ENCODE measurements around the gene RPTOR. TPM values are rescaled to one million over a fixed set of nuclear protein-coding genes. Genes with fewer than 3 reads are reported as not detected.
"Not testable (repeated sequence)": the region's sequence is repeated elsewhere in the genome, so short reads cannot be mapped to it uniquely, and the experiment has no call there.

The RPTOR gene
- total RNA-seq, 1 donor from 2014 or later = 18.8 TPM

GRCh38 chr17:80609757-80610156 lies 65.1 kb downstream of the RPTOR start:
- DNase-seq (ENCODE audit: low spot score) = no peak
- no peak for ATAC-seq

DNA sequence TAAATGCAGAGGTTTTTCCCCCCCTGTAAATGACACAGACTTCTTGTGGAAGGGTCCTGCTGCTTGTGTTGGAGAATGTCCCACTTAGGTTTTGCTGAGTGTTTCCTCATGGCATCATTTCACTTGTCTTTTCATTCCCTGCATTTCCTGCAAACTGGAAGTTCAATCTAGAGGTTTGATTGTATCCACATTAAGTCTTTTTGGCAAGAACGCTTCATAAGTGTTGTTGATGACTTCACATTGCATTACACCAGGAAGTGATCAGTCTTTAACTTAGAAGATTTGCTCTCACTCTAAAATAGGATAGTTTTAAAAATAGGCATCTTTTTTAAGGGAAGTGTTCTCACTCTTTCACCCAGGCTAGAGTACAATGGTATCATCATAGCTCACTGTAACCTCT lies 67.2 kb downstream of the RPTOR start:
- DNase-seq (ENCODE audit: low spot score) (no peak), ATAC-seq (no peak)

DNA sequence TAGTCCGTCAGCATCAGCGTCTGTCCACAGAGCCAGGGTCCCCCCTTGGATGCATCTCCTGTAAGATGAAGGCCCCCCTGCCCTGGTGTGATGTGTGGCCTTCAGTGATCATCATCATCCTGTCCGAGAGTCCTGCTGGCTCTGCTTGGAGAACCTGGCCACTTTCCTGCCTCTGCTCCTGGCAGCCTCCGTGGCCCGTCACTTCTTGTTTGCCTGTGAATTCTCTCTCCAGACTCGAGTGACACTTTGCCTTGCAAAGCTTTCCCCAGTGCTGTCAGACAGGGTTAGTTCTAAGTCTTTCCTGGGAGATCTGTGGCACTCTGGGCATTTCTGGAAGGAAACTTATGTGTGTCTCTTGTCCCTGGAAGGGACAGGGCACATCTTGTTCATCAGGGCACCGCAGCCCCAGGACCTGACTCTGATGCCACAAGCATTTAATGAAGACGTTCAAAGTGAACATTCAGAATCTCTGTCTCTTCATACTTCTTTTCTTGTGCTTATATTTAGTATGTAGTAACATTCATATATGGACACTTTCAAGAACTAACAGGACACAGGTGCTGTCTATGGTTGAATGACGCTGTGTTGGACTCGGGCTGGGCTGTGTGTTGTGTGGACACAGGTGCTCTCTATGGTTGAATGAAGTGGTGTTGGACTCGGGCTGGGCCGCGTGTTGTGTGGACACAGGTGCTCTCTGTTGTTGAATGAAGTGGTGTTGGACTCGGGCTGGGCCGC lies 68.5 kb downstream of the RPTOR start:
- ATAC-seq (no peak), DNase-seq (ENCODE audit: low spot score) (no peak)

DNA sequence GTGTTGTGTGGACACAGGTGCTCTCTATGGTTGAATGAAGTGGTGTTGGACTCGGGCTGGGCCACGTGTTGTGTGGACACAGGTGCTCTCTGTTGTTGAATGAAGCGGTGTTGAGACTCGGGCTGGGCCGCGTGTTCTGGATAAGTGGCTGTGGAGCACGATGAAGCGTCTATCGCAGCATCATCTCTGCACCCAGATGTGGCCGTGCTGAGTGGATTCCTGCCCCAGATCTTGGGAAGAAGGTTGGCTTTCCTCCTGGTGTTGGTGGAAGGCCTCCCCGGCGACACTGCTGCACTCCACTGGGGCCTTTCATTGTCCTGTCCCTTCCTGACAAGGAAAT lies 69.1 kb downstream of the RPTOR start:
- ATAC-seq (no peak), DNase-seq (ENCODE audit: low spot score) (no peak)

GRCh38 chr17:80614332-80615047 lies 69.9 kb downstream of the RPTOR start:
- no peak for ATAC-seq
- no peak for DNase-seq (ENCODE audit: low spot score)

DNA sequence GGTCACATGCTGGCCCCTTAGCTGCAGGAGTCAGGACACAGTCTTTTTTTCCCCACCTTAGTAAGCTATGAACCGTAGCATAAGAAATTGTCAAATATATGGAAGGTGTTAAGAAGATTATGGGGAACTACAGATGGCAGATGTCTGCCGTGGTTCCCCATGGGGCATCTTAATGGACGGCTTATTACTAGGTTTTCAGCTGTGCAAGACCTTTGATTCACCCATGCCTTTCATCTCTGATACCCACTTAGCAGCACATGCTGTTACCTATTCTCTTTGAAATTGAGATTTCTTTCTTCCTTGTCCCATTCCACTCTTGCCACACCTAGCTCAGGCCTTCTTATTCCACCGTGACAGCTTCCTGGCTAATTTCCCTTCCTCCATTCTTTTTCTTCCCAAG lies 70.7 kb downstream of the RPTOR start:
- DNase-seq (ENCODE audit: low spot score) (no peak), ATAC-seq (no peak)

GRCh38 chr17:80616705-80617104 lies 72.1 kb downstream of the RPTOR start:
- no peak for ATAC-seq

GRCh38 chr17:80618304-80618703 lies 73.7 kb downstream of the RPTOR start:
- no peak for ATAC-seq
- no peak for DNase-seq (ENCODE audit: low spot score)

More at GRCh38 chr17:80616705-80617104, 72.1 kb downstream of the RPTOR start:
- DNase-seq (ENCODE audit: low spot score) = no peak

DNA sequence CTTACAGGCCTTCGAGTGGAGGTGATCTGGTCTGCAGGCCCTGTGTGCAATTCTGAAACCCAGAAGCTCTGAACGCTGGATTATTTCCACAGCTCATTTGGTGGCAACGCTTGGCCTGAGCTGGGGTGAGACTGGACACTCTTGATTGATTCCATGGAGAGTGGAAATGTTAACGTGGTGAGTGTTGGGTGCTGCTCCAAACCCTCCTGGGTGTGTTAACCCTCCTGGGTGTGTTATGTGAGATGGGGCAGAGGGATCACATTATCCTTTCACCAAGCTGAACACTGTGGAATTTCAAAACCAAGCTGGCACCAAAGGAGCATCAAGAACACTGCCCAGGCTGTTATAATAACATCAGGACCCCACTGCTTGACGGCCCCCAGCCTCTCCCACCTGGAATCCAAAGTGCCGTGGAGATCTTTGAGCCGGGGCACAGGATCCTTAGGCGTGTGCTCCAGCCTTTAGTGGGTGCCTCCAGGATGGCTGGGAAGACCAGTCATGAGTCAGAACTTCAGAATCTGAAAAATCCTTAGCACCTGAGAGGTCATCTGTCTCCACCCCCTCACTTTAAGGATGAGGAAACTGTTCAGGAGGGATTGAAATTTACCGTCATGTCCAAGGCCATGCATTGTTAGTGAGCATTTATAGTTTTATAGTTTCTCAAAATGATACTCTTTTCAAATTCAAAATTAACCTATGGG lies 75.0 kb downstream of the RPTOR start:
- ATAC-seq (no peak), DNase-seq (ENCODE audit: low spot score) (no peak)

DNA sequence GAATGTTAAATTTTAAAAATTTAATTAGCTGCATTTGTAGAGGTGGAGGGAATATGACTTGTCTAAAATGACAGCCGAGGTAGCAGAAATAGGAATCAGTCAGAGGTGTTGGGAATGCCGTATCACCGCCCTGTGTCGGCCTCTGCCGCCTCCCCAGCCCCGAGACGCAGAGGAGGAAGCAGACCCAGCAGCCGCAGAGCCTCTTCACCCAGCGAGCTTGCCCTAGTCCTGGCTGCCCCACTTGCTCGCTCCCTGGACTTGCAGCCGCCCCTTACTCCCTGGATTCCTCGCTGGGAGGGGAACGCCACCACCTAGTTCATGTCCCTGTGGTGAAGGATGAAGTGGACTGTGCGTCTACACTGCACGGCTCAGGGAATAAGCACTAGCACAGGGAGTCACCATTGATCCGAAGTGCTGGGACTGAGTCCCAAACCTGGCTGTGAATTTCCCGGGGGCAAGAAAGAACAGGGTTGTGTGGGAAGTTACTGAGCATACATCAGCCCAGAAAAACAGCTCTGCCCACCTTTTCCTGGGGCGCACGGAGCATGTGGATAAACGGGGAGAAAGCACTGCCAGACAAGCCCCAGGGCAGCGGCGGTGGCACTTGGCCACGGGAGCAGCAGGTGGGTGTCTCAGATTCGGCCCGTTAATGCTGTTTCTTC lies 76.8 kb downstream of the RPTOR start:
- peak; percentile 39 for DNase-seq (ENCODE audit: low spot score)

DNA sequence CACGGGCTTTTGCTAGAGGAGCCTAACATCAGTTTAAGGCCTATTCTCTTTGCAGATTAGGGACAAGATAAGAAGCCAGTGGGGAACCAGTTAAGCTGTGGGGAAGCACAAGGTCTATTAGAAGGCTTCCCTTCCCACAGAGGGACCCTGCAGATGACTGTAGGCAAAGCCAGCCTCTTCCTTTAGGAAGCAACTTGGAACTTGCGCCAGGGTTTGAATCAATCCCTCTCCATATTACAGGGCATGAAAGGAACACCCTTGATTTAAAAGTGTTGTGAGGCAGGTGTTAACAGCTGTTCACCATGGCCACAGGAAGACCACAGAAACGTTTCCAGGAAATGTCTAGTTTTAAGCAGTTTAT lies 77.3 kb downstream of the RPTOR start:
- ATAC-seq (no peak), DNase-seq (ENCODE audit: low spot score) (no peak)

More for the DNA sequence above, 76.8 kb downstream of the RPTOR start:
- ATAC-seq = no peak

GRCh38 chr17:80624864-80625263 lies 80.2 kb downstream of the RPTOR start:
- ATAC-seq = no peak
- DNase-seq (ENCODE audit: low spot score) = peak; percentile 41

GRCh38 chr17:80625627-80626026 lies 81.0 kb downstream of the RPTOR start:
- no peak for ATAC-seq

GRCh38 chr17:80628881-80629280 lies 84.2 kb downstream of the RPTOR start:
- DNase-seq (ENCODE audit: low spot score); ATAC-seq: not testable (repeated sequence)

More at GRCh38 chr17:80625627-80626026, 81.0 kb downstream of the RPTOR start:
- peak; percentile 35 for DNase-seq (ENCODE audit: low spot score)

DNA sequence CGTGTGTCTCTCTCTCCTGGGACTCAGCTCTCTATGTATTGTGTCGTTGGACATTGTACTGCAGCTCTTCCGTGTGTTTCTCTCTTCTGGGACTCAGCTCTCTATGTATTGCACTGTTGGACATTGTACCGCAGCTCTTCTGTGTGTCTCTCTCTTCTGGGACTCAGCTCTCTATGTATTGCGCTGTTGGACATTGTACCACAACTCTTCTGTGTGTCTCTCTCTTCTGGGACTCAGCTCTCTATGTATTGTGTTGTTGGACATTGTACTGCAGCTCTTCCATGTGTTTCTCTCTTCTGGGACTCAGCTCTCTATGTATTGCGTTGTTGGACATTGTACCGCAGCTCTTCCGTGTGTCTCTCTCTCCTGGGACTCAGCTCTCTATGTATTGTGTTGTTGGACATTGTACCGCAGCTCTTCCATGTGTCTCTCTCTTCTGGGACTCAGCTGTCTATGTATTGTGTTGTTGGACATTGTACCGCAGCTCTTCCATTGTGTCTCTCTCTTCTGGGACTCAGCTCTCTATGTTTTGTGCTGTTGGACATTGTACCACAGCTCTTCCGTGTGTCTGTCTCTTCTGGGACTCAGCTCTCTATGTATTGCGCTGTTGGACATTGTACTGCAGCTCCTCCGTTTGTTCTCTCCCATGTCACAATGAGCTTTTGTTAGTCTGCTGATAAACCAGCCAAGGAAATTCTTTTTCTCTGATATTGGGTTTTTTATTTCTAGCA lies 84.8 kb downstream of the RPTOR start:
- DNase-seq (ENCODE audit: low spot score) (peak; percentile 41), ATAC-seq (no peak)

DNA sequence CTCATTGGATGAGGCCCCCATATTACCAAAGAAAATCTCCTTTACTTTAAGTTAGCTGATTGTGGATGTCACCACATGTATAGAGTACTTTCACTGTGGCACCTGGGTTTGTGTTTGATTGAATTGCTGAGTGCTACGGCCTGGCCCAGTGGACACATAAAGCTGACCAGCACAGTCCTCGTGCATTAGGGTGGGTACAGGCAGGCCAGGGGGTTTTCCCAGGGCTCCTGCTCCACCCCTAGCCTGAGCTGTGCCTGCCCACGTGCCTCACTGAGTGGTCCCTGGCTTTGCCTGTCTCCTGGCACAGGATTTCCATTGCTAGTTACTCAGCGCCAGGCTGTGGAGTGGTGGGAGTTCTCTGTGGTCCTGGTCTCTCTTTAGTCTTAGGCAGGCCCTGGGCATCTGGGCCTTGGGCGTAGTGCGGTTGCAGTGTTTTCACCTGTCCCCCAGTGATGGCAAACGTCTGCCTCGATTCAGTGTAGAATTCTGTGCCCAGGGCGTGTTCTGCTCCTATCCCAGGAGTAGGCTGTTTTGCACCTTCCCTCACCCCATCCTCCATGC lies 86.0 kb downstream of the RPTOR start:
- ATAC-seq (no peak), DNase-seq (ENCODE audit: low spot score) (peak; percentile 35)

DNA sequence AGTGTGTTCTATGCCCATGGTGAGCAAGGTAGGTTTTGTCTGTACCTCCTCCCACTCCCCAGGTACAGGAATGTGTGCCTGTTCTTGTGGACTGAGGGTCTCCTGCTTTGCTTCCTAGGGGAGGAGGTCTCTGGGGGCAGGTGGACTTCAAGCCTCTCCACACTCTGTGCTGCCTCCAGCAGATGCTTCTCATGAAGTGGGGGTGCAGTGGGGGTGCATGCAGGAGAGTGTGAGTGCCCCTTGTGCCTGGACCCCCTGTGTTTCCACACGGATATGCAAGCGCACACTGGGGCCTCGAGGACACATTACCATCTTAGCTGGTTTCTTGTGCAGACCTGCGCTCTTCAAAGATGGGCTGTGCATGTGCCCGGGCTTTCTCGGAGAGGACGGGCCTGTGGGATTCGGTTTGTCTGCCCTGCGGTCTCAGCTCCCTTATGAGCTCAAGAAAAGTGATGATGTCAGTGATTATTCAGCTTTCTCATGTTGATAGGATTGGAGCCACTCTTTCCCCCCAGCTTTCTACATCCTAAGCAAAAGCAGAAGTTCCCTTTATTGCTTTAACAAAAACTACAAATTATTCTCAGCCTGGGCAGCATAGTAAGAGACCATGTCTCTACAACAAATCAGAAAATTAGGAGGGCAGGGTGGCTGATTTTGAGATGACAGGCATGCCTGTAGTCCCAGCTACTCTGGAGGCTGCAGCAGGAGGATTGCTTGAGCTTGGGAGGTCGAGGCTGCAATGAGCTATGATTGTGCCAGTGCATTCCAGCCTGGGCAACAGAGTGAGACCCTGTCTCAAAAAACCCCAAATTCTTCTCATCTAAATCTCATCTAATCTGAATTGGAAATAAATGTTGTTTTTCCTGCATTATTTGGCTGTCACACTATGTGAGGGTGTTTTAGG lies 86.8 kb downstream of the RPTOR start:
- DNase-seq (ENCODE audit: low spot score) = peak; percentile 37
- ATAC-seq = no peak

DNA sequence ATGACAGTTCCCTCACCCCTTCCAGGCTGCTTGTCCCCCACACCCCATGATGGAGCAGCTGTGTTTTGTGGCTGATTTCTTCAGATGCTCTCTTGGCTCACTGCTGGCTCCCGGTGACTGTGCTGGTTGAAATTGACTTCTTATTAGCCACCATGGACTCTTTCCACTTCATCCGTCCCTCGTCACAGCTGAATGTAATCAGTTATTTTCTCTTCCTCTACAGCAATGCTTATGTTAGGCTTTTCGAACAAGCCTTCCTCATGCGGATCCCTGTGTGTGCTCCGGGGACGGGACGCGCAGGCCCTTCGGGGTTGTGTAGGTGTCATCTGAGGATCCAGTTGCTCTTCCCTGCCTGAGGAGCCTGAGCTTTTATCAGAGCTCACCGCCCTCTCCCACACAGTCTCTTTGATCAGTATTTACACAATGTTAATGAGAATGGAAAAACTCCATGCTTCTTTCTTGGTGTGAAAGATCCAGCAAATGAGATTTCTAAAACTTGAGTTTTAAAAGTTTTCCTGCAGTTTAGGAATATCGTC lies 87.5 kb downstream of the RPTOR start:
- peak; percentile 33 for DNase-seq (ENCODE audit: low spot score)
- ATAC-seq = peak; percentile 33

DNA sequence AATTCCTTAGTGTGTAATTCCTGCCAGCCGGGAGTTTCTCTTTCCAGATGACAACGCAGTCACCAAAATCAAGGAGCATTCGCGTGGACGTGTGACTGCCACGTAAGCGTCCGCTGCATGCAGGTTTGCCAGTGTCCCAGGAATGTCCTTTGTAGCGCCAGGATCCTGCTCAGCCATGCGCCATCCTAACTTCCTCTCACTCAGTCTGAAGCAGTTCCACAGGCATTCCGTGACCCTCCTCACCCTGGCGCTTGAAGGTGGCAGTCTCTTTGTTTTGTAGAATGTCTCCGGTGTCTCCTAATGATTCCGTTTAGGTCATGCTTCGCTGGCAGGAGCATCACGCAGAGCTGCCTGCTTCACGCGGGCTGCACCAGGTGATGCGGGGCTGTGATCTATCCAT lies 88.6 kb downstream of the RPTOR start:
- ATAC-seq = no peak
- DNase-seq (ENCODE audit: low spot score) = peak; percentile 34
